Esophagus muscularis mucosa (tissue), 4 donors: Measurements from ENCODE around the gene UBLCP1. TPM values are rescaled to one million over a fixed set of nuclear protein-coding genes. Genes with fewer than 3 reads are reported as not detected.

ENCODE experiments used
- DNase-seq: peaks from one replicate; pipeline ENCODE4 v3.0.0-alpha.2; 2017; ENCODE audit errors: extremely low spot score
- H3K27ac ChIP-seq, 4 donors: fragments of 200-600 bp; sonication (generic); replicated peaks in 1 of 4; 1 replicate in 3 of 4; 2 replicates in 1 of 4; pipeline ENCODE4 v1.5.1; 2016 to 2019; ENCODE audit warnings: mild to moderate bottlenecking in 1 of 4
- H3K27me3 ChIP-seq, 4 donors: fragments of 200-600 bp; sonication (generic); one replicate each; pipeline versions ENCODE4 v1.5.1 to v1.6.0; 2016 to 2019
- H3K36me3 ChIP-seq, 4 donors: fragments of 200-600 bp; sonication (generic); one replicate each; pipeline ENCODE4 v1.5.1; 2016 to 2019
- H3K4me1 ChIP-seq, 4 donors: fragments of 200-600 bp; sonication (generic); one replicate each; pipeline ENCODE4 v1.5.1; 2016 to 2019
- H3K4me3 ChIP-seq, 4 donors: fragments of 200-600 bp; sonication (generic); 1 replicate in 2 of 4; 2 replicates in 2 of 4; pipeline ENCODE4 v1.5.1; 2016 to 2019; ENCODE audit warnings: mild to moderate bottlenecking in 4 of 4, moderate library complexity in 1 of 4
- H3K9me3 ChIP-seq, 4 donors: fragments of 200-600 bp; sonication (generic); 1 replicate in 3 of 4; 2 replicates in 1 of 4; pipeline ENCODE4 v1.5.1; 2016 to 2019
- EP300 ChIP-seq: sonication (generic); formaldehyde crosslinking; IDR thresholded peaks from one replicate; pipeline ENCODE4 v1.6.1; 2017; ENCODE audit warnings: antibody characterized with exemption
- POLR2A ChIP-seq: fragments of 450-650 bp; IDR thresholded peaks from one replicate; pipeline ENCODE4 v1.6.1; 2017; ENCODE audit warnings: antibody characterized with exemption, moderate library complexity, mild to moderate bottlenecking, low read depth
- POLR2AphosphoS5 ChIP-seq, 2 donors: sonication (generic); formaldehyde crosslinking; IDR thresholded peaks; one replicate each; pipeline ENCODE4 v1.6.1; 2017; ENCODE audit warnings: antibody characterized with exemption in 2 of 2
- WGBS: methylation state at CpG from one replicate; pipeline ENCODE4 v1.1.5; 2018; 5-methylcytosine and 5-hydroxymethylcytosine counted together
- intact Hi-C: fragments of 100-400 bp; cut with DNase I; formaldehyde crosslinking; loops from one replicate; pipeline ENCODE4 v1.15.1; 2023
- total RNA-seq, 4 donors: library from RNA; depleted of rRNA; stranded (reverse); fragments of >200 nt; gene quantifications; one replicate each; pipeline versions ENCODE4 v1.1.0 to v1.2.1, GENCODE V29; 2016
- TF ChIP-seq, protein P1 (sequence below), 3 experiments: fragments of 200-600 bp in 2 of 3; fragments of 450-650 bp in 1 of 3; sonication (generic) in 2 of 3; IDR thresholded peaks; one replicate each; pipeline ENCODE4 v1.5.1; 2017 to 2019; ENCODE audit warnings: antibody characterized with exemption in 3 of 3, mild to moderate bottlenecking in 2 of 3, moderate library complexity in 1 of 3

UBLCP1 gene
- total RNA-seq, 4 donors from 2014 or later, result 17.5 to 22.8 (median 21.1) TPM

- intact Hi-C loops, result no loop called here
- no peak overlapping the region for H3K27ac ChIP-seq
- 63% methylated on average over 4 of the region's 4 CpGs for WGBS
- no peaks in the 10 kb centered on the region for H3K4me1 ChIP-seq
- H3K4me3 ChIP-seq, result no peak overlapping the region
- H3K36me3 ChIP-seq, result no peaks in the 10 kb centered on the region
- TF ChIP-seq, protein P1, sequence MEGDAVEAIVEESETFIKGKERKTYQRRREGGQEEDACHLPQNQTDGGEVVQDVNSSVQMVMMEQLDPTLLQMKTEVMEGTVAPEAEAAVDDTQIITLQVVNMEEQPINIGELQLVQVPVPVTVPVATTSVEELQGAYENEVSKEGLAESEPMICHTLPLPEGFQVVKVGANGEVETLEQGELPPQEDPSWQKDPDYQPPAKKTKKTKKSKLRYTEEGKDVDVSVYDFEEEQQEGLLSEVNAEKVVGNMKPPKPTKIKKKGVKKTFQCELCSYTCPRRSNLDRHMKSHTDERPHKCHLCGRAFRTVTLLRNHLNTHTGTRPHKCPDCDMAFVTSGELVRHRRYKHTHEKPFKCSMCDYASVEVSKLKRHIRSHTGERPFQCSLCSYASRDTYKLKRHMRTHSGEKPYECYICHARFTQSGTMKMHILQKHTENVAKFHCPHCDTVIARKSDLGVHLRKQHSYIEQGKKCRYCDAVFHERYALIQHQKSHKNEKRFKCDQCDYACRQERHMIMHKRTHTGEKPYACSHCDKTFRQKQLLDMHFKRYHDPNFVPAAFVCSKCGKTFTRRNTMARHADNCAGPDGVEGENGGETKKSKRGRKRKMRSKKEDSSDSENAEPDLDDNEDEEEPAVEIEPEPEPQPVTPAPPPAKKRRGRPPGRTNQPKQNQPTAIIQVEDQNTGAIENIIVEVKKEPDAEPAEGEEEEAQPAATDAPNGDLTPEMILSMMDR (IDR thresholded peaks at IDR 0.05), result no peak
- TF ChIP-seq POLR2AphosphoS5 (IDR thresholded peaks at IDR 0.05) (no peak), EP300 (no peak), POLR2A (no peak)
- DNase-seq, result no peak
- no peaks in the 10 kb centered on the region for H3K9me3 ChIP-seq
- peaks cover 0 to 25% (median 0%) of the 10 kb centered on the region in 4 donors for H3K27me3 ChIP-seq
These were observed 61.9 kb downstream of the UBLCP1 start for GRCh38 chr5:159324986-159325385.

- Histone ChIP-seq H3K9me3 (no peaks in the 10 kb centered on the region), H3K4me3 (peak within 1 kb of the TSS; percentile 42 to 60 (median 46)), H3K36me3 (no peaks in the 10 kb centered on the region), H3K4me1 (peaks cover 4 to 11% (median 9%) of the 10 kb centered on the region in 4 donors), H3K27ac (no peak within 1 kb of the TSS), H3K27me3 (peaks cover 0 to 44% (median 6%) of the 10 kb centered on the region in 4 donors)
- DNase-seq, result no peak
- TF ChIP-seq EP300, result no peak
- TF ChIP-seq, protein P1 (IDR thresholded peaks at IDR 0.05), result no peak
- 40% methylated on average over 4 of the region's 4 CpGs for WGBS
- intact Hi-C loops, result no loop called here
These were observed 67.2 kb downstream of the UBLCP1 start, which contains the start of gene IL12B for GRCh38 chr5:159330131-159330800. TSS of gene IL12B (minus strand) at chr5:159330487. CDS start at chr5:159326782, 3,705 bp downstream.

DNA sequence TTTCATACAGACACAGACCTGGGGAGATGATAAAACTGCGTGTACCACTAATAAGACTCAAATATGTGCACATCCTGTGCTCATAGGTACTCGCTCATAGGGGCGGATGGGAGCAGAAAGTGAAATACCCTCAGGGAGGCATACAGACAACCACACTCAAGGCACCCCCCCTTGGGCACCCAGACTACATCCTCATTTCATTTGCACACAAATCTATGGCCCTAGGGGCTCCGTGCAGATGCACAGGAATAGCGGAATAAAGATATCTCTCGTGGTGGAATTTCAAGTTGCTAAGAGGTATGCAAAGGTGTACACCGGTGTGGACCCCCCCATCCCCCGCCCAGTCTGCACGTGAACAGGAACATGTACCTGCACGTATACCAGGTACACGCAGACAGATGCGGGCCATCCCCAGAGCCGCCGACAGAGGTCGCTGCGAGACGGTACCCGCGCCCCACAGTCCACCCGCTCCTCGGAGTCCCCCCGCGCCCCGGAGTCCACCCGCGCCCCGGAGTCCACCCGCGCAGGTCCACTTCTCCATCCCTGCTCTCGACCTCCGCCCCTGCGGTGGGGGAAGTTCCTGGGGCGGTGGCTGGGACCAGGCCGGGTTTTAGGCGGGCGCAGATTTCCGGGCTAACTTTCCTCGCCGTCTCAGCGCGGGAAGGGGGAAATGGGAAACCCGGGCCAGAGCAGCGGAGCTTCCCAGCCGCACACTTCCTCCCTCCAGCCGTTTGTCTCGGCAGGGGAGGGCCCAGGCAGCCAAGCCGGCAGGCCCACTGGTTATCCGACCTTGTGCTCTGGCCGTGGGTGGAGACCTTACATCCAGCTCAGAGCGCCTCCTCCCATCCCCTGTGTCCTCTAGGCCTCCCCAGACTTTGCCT is 68.2 kb downstream of the UBLCP1 start:
- H3K36me3 ChIP-seq, result no peaks in the 10 kb centered on the region
- no peaks in the 10 kb centered on the region for H3K9me3 ChIP-seq
- no peak overlapping the region for H3K27ac ChIP-seq
- peaks cover 4 to 11% (median 9%) of the 10 kb centered on the region in 4 donors for H3K4me1 ChIP-seq
- no peak for TF ChIP-seq POLR2AphosphoS5 (IDR thresholded peaks at IDR 0.05)
- TF ChIP-seq POLR2A, result no peak
- no peak for TF ChIP-seq EP300
- TF ChIP-seq, protein P1 (IDR thresholded peaks at IDR 0.05), result peak; percentile 45 to 65 (median 48)
- no peak for DNase-seq
- intact Hi-C loops, result no loop called here
- WGBS, result 17% methylated on average over 19 of the region's 50 CpGs
- peak overlapping the region; percentile 42 to 60 (median 46) for H3K4me3 ChIP-seq
- H3K27me3 ChIP-seq, result peaks cover 0 to 44% (median 6%) of the 10 kb centered on the region in 4 donors

DNA sequence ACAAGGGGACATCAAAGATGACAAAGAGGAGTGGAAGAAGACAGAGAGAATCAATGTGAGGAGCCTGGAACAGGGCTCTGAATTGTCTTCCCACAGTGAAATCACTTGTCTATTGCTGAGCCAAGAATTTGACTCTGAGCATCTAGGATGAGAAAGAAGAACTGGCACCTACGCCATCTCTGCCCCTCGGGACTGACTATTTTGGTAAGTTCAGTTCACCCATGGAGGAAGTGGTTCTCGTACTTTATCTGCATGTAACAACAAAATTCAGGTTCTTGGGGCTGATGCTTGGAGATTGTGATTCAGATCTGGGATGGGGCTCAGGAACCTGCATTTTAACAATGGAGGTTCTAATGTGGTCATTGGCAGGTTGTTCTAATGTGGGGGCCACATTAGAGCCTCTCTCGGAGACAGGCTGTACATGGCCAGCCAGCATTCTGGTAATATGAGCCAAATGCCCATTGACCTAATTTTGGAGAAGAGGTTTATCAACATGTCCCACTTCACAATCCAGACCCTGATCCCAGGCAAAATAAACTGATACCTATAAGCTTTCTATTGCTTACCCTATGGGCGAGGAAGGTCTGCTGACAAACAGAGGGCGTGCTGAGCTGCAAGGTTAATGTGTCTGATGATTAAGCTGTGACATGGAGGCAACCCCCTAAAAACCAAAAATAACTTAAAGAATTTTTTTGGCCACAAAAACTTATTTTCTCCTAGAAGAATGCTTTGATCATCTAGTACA is 69.9 kb downstream of the UBLCP1 start:
- H3K9me3 ChIP-seq, result no peaks in the 10 kb centered on the region
- DNase-seq, result peak; percentile 60
- intact Hi-C loops, result no loop called here
- H3K27ac ChIP-seq, result no peak overlapping the region
- peaks cover 0 to 38% (median 6%) of the 10 kb centered on the region in 4 donors for H3K27me3 ChIP-seq
- no peak overlapping the region for H3K4me3 ChIP-seq
- 88% methylated on average over 6 of the region's 6 CpGs for WGBS
- no peaks in the 10 kb centered on the region for H3K36me3 ChIP-seq
- peaks cover 4 to 15% (median 9%) of the 10 kb centered on the region in 4 donors for H3K4me1 ChIP-seq
- no peak for TF ChIP-seq POLR2A
- TF ChIP-seq POLR2AphosphoS5 (IDR thresholded peaks at IDR 0.05), result no peak
- TF ChIP-seq EP300, result no peak
- TF ChIP-seq, protein P1 (IDR thresholded peaks at IDR 0.05), result no peak
